ENCODE results near the gene ATP6V0E2.

The ATP6V0E2 gene

DNA sequence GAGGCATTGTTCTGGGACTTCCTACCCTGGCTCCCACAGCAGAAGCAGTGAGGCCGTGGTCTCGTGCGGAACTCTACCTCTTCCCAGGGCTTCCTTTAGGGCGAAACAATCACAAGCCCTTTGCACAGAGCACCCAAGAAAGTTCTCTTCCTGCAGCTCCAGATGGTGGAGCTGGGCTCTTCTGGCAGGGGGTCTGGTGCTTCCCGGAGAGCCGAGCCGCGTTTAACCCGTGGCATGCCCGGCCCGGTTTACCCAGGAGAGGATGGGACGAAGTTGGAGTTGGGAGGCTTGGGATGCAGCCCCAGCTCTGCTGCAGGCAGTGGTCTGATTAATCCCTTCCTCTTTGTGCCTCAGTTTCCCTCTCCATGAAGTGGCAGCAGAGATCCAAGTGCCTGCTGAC, 9.0 kb upstream of the ATP6V0E2 start:
- no peak for DNase-seq

DNA sequence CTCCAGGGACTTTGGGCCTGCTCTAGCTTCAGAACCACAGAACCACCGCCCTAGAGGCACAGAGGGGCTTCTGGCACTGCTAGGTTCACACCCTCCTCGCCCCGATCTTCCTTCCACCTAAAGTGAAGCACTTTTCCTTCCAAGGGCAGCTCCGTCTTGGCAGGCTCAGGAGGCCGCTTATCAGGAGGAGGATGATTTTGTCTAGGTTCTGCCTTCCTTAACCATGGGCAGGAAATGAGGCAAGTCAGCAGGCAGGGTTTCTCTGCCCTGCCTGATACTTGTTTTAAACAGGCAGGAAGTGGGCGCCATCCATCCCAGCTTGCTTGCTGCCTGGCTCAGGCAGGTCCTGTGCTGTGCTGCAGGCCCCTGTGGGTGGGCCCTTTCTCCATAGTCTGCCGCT, 8.3 kb upstream of the ATP6V0E2 start:
- DNase-seq = no peak

DNA sequence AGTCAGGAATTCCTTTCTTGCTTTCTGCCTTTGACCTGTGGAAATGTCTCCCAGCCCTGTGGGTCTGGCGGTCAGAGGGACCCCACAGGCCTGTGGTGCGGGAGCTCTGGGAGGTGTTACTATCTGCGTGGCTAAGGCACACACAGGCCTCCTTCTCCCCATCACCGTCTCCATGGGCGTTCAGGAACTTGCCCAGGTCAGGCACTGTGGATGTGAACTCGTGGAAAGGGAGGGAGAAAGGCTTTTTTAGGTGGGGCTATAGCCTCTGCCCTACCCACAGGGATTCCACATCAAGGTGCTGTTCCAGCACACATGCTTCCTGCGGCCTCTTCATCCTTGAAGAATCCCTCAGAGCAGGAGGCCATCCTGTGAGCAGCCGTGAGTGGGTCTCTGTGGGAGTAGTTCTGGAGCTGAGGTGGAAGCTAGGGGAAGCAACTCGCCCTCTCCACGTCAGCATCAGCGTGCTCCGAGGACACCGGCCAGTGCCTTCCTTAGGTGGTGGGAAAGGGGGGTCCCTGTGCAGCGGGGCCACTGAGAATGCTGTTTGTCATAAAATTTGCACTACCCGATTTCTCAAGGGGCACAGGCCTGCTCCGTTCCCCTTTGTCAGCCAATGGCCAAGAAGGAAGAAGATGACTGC, 7.5 kb upstream of the ATP6V0E2 start:
- DNase-seq = no peak

DNA sequence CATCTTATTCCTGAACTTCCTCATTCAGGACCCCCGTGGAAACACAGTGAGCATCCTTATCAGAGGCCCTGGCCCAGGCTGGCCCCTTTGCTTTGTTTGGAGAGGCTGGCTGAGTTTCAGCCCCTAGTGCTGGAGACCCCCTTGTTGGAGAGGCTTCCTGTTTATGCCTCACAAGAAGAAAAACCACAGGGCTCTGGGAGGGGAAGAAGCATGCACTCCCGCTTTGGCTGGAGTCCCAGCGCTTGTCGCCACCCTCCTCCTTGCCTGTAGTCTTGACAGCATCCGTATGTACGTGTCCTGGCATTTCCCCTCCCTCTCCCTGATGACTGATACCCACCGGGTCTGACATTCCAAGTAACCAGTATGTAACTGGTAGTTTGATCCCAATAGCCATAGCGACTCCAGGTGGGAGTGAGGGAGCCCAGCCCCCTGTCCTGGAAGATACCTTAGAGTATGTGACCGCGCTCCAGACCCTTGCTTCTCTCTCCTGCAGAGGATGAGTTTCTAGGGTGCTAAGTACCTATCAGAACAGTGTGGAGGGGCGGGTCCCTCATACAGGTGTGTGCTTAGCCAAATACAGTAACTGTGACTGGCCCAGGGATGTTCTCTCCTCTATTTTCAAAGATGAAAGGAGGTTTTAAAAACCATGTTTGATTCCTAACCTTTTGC, 6.9 kb upstream of the ATP6V0E2 start:
- no peak for DNase-seq

DNA sequence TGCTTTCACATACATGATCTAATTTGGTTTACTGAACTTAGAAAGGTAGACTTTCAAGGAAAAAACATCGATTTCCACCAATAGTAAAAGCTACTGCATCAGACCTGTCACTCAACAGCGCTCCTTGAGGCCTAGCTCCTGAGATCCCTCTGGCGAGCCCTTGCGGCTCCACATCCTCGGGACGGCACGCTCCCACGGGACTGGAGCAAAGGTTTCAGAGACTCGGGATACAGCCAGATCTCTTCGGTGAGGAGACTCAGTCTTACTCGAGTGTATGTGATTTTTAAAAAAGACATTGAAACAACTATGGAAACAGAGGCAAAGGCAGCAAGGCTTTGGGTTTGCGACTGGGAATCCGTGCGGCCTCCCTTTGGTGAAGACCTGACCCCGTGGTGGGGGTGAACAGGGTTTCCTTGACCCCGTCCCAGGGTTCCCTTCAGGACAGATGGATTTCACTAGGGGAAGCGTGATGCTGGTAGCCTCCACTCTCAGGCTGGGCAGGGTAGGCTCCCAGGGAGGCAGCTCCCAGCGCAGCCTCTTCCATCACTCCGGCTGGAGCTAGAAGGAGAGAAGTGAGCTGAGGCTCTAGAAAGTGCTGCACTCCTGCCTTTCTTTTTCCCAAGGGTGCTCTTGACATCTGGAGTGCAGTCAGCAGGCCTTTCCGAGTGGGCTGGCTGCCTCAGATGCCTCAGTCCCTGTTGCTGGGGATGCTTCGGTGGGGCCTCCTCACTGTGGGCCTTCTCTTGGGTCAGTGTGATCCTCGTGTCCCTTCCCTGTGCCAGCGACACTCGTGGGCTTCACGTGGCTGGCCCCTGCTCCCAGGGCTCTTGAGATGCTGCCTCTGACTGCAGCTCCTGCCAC, 5.8 kb upstream of the ATP6V0E2 start:
- no peak for DNase-seq

DNA sequence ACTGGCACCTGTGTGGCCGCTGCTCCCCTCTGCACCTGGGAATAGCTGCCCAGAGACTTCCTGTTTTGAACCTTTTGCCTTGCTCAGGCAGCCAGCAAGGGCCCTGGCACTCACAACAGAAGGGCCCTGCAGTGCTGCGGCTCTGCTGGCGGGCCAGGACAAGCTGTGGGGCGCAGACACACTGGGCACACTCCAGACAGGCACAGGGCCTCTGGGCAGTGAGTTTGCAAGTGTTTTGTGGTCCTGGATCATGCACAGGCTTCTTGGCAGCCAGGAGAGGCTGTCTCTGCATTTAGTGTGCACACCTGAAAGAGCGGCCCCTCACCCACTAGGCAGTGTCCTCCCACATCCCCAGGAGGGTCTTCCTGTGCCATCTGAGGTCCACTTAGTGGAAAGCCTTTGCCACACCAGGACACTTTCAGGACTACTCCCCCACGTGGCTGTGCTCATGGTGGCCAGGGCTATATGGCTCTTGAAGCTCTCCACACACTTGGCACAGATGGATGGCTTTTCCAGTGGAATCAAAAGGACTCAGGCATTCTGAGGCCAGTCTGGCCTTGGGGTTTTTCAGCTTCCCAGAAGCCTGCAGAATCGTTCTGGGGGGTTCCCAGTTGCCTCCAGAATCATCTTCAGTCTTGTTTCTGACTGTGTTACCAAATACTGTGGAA, 5.0 kb upstream of the ATP6V0E2 start:
- DNase-seq = no peak

DNA sequence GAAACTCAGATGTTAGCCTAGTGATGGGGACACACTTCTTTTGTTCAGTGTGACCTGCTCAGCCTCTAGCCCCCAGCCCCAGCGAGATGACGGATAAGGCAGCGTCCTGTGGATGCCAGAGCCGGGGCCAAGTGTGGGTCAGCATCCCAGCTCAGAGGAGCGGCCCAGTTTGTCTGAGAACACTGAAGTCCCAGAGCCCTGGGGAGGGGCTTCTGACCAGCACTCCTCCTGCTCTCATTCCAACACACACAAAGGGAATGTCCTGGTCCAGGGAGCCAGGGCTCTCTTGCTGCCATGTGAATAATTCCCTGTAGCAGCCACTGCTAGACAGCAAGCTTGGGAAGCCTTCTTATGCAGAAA, 4.5 kb upstream of the ATP6V0E2 start:
- no peak for DNase-seq

DNA sequence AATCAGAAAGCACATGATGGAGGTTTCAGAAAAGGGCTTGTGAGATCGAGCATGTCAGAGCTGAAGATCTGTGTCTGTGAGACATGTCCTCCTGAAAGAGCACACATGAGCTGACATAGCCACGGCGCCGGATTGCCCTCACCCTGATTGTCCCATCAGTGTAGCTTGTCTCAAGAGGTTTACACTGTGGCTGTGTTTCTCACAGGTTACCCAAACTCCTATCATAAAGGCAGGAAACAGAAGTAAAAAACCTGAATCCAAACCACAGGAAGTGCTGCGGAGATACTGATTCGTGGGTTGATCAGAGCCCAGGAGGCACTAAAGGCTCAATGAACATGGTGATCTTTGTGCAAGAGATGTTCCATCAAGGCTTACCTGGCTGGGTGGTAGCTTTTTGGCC, 3.9 kb upstream of the ATP6V0E2 start:
- DNase-seq = no peak

DNA sequence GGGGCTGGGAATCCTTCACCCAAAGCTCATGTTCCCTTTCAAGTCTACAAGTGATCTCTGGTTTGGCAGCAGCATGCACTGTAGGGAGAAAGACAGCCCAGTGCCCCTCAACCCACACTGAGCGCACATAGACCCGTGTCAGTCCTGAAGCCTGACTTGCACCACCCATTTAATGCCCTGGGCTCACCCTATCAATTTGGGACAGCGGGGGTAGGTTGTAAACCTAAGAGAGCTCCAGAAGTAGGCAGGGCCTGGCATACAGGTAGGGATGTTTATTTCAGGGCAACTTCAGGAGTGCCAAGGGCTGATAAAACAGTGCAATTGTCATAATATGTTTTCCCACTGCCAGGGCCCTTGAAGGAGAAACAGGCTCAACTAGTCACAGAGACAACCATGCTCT, 3.5 kb upstream of the ATP6V0E2 start:
- no peak for DNase-seq

DNA sequence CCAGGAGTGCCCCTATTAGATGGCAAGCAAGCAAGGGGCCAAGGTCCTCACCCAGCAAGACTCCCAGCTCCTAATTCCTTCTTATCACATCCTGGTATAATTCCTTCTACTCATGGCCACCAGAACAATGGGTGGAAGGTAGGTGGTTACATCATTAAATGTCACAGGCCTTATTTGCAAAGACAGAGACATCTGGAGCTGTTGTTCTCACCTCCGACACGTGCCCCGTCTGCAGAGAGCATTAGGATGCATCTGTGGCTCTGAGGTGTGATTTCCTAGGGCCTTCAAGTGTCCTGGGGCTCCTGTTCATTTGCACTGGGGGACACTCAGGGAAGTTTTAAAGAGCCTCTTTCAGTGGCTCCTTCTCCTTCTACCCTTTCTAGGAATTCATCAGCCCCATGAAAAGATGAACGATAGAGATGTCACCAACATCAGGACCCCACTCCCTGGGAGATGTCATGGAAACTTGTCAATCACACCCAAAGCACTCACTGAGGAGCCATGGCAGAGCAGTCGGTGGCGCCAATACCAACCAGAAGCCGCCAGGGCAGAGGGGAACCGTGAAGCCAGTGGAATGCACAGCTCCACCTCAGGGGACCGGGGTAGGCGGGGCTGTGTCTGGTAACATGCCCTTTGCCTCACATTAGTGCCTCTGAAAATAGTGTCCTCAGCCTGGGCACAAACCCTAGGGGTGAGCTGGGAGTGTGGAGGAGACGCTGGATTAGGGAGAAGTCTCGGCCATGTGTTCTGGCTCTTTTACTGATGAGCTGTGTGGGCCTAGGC, 2.9 kb upstream of the ATP6V0E2 start:
- no peak for DNase-seq

DNA sequence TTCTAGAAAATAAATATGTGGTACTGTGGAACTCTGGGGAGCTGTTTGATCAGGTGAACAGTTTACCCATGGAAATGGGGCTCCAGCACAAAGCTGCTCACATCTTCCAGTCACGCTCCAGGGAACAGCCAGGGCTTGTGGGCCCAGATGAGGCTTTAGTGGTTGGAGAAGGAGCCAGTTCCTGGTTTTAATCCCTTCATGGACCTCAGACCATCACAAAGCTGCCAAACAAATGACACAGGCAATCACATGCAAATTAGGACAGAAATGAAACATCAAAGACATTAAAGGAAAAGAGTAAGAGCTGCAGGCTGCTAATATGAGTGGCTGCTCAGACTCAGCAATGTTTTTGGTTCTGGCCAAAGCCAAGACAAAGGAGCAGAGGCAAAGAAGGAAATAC, 2.2 kb upstream of the ATP6V0E2 start:
- DNase-seq = no peak

DNA sequence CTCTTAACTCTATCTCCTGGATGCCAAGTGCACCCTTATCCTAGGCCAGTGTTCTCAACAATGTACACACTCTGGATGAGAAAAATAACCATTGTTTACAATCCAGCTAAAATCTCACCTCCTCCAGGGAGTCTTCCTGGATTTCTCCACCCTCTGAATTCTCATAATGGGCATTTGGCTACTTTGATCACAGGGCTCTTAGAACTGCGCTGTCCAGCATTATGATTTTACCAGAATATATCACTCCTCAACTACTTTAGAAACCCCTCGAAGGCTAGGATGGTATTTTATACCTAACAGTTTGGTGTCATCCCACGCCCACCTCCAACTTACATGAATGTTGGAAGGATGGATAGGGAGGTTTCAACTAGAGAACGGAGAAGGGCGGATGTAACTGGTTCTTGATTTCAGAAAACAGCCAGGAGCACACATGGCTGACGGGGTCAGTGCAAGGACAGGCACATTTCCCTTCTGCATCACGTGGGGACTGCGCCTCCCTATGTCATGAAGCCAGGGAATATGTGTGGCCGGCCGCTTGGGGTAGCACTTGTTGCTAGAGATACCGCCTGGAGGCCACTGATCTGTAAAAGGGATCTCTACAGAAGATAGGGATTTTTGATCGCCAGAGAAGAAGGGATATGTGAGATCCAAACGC, 1.2 kb upstream of the ATP6V0E2 start:
- peak; percentile 40 to 51 for DNase-seq

DNA sequence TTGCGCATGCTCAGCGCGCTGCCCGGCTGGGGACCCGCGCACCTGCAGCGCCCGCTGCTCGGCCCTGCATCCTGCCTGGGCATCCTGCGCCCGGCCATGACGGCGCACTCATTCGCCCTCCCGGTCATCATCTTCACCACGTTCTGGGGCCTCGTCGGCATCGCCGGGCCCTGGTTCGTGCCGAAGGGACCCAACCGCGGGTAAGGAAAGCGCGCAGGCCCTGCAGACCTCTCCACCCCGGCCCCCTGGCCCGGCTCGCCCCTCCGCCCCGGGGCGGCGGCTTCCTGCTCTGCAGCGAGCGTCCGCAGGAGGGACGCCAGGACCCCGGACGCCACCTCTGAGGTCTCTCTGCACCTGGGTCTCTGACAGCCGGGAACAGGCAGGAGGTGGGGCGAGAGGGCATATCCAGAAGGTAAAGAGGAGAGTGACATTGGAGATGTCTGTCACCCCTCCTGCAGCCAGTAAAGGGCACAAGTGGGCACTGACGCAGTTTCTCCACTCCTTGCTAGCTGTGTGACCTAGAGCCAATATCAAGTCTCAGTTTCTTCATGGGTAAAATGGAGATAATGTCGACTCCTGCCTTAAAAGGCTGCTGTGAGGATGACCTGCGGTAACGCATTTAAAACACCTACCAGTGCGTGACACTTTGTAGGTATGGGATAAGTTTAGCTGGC, 338 bp downstream of the ATP6V0E2 start:
- no peak for DNase-seq

DNA sequence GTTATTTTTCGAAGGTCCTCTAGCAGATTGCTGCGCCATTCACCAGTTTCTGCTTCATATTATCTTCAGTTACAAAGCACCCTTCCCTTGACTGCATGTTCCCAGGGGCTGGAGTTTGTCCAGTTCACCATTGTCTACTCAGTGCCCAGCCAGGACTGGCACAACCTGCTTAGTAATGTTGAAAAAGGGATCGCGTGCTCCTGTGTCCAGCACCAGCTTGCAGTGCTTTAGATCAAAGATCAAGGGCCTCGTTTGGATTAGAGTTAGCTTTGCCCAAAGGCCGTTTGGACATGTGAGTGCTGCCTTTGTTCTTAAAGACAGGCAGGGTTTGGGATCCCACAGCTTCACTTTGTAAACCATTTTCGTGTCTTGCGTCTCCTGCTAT, 867 bp downstream of the ATP6V0E2 start:
- no peak for DNase-seq

DNA sequence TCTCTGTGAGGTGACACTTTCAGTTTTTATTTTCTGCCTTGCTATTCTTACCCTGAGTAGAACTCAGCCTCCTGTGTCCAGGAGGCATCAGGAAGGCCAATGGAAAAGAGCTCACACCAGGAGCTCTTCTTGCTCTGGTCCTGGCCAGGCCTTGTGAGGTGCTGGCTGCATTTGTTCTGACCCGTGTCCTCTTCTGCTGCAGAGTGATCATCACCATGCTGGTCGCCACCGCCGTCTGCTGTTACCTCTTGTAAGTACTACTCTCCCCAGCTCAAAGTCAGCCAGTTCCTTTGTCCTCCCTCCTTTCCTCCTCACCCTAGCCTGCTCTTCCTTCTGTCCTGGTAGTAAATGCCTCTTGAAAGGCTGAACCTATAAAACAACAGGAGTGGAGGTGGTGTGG, 1.6 kb downstream of the ATP6V0E2 start:
- no peak for DNase-seq

DNA sequence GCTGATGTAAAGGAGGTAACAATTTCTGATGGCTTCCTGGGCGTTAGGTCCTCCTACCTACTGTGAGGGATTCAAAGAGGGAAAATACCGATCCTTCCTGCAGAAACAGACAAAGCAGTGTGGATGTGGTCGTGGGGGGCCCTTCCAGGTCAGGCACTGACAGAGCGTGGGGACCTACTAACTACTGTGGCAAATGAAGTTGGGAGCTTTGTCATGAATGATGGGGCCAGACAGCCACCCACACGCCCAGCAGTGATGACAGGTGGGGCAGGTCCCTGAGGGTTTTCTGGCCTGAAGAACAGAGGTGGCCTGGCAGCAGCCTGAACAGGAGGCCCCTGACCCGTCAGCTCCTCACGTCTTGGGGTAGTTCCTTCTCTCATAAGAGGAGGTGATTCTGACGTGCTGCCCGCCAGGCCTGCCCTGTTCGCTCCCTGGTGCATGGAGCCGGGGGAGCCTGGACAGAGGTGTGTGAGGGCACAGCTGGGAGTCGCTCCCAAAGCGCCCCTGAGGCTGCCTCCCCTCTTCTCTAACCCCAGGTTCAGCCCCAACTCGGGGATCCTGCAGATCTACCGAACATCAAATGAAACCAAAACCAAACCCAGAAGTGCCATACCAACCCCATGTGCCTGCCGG, 4.2 kb downstream of the ATP6V0E2 start:
- no peak for DNase-seq

DNA sequence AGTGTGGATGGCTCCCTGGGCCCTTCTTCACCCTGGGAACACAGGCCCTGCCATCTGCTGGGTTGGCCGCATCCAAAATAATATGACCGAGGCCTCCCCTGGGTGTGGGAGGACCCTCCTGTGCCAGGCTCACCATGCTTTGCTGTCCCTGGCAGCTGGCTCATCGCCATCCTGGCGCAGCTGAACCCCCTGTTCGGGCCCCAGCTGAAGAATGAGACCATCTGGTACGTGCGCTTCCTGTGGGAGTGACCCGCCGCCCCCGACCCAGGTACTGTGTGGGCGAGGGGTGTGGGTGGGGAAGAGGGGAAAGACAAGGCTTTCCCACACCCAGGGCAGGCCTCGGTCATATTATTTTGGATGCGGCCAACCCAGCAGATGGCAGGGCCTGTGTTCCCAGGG, 4.8 kb downstream of the ATP6V0E2 start:
- no peak for DNase-seq

DNA sequence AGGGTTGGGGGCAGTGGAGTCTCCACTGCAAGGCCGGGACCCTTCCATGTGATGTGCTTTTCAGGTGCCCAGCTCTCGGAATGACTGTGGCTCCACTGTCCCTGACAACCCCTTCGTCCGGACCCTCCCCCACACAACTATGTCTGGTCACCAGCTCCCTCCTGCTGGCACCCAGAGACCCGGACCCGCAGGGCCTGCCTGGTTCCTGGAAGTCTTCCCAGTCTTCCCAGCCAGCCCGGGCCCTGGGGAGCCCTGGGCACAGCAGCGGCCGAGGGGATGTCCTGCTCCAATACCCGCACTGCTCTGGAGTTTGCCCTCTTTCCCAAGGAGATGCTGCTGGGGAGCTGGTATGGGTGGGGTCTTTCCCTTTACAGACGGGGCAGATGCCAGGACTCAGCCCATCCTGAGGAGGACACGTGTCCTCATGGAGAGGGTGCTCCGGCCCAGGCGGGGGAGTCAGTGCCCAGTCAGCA, 5.5 kb downstream of the ATP6V0E2 start:
- no peak for DNase-seq

DNA sequence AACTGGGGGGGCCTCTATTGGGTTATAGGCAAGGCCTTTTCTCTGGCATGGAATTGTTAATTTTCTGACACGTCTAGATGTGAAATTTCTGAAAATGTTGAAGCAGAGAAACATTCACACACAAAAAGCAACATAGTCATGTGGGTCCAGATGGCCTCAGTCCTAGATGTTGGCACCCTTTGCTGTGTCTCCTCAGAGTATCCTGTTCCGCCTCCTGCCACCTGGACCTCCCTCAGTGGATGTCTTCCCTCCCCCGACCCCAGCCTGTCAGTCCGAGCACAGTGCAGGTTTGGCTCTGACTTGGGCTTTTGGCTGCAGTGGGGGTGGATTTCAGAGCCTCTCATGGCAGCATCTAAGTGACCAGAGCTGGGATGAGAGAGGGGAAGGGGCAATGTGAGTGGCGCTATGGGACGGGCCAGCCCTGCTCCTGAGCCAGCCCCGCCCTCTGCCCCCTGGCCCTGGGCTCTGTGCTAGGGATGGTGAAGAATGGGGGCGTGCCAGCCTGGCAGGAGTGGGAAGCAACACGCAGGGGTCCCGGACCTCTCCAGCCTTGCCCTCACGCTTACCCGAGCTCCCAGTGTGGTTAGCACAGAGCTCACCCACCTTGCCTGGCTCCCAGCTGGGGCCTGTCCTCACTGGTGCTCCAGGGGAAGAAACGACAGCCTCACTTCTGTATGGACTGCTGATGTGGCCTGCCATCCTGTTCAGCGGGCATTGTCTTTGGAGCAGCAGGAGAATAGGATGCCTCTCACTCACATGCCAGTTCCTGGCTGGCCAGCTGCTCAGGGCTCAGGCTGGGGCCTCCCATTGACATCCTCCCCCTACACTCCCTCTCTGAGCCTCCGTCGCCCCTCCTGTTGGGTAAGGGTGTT, 6.2 kb downstream of the ATP6V0E2 start:
- DNase-seq = no peak
